ENCODE data around the gene GGPS1. TPM values are rescaled to one million over a fixed set of nuclear protein-coding genes. Genes with fewer than 3 reads are reported as not detected.
A peak's percentile ranks its signal among the peaks of the same experiment; 100 is the strongest.
"Not testable (repeated sequence)": the region's sequence is repeated elsewhere in the genome, so short reads cannot be mapped to it uniquely, and the experiment has no call there.

The GGPS1 gene
- total RNA-seq, 1 donor, result 8.9 TPM

DNA sequence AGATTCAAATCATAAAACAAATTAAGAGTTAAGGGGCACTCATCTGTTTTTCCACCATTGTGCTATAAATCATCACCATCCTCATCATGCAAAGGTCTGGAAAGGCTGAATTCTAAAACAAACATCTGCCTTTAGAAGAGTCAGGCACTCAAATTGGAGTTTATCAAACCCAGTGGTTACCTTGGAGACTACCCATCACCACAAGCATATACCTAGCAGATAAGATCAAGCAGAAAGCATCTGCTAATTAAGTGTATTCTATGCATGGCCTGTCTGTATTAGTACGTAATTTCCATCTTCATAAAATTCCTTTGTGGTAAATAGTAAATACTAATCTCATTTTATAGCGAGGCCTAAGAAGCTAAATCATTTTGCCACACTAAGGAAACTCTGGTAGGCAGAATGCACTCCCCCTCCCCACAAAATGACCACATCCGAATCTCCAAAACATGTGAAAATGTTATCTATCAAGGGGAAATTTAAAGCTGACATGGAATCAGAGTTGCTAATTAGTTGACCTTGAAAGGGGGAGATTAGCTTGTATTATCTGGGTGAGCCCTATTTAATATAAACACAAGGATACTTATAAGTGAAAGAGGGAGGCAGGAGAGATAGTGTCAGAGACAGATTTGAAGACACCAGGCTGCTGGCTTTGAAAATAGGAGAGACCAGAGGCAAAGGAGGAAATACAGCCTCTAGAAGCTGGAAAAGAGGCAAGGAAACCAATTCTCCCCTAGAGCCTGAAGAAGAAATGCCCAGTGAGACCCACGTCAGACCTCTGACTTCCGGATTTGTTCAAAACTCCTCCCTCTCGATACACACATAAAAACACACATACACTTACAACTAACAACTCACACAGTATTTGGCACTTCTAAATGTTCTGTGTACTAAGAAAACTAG, 23.6 kb upstream of the GGPS1 start:
- peak in 2 of 3 donors; percentile 27 to 56 for DNase-seq (ENCODE audit: low read depth in 2 of 3, low spot score in 2 of 3)

DNA sequence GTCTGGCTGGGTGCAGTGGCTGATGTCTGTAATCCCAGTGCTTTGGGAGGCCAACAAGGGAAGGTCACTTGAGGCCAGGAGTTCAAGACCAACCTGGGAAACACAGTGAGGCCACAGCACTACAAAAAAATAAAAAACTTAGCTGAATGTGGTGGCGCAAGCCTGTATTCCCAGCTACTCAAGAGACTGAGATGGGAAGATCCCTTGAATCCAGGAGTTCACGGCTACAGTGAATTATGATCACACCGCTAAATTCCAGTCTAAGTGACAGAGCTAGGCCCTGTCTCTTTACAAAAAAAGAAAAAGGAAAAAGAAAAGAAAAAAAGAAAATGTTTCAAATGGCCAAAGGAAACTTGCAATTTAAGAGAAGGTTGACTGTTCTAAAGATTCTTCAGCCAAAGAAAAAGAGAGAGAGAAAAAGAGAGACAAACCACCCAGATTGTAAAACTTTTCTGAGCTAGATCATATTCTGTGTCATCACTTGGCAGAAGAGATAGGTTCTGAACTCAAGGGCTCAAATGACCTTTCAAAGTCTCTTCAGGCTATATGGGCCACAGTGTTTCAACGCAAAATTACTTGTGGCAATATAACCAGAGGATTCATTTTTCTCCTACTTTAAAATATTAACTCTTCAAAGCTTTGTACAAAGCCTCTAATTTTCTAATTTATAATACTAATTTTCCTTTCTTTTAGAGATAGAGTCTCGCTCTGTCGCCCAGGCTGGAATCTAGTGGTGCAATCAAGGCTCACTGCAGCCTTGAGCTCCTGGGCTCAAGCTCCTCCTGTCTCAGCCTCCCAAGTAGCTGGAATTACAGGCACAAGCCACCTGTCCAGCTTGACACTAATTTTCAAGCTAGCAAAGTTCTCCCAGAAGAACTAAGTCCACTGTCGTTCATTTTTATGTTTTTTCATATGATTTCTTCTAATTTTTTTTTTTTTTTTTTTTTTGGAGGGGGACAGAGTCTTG, 20.9 kb upstream of the GGPS1 start:
- no peak for DNase-seq (ENCODE audit: low read depth in 2 of 3, low spot score in 2 of 3)

GRCh38 chr1:235309206-235309605, 19.2 kb upstream of the GGPS1 start:
- DNase-seq (ENCODE audit: low read depth in 2 of 3, low spot score in 2 of 3), result not testable (repeated sequence)

DNA sequence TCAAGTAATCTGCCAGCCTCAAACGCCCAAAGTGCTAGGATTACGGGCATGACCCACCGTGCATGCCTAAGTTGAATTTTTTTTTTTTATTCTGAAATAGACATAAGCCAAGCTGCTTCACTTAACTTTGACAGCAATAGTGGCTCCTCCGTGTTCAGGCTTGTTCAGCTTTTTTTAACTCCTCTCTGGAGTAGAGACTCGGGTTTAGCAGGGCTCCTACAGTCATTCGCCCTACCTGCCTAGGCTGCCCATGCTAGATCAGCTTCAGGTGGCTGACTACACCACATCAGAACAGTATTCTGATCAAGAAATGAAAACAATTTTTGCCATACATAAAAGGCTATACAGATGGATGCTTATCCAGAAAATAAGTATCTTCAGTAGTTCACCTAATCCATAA, 15.1 kb upstream of the GGPS1 start:
- no peak for DNase-seq (ENCODE audit: low read depth in 2 of 3, low spot score in 2 of 3)

- no peak for DNase-seq (ENCODE audit: low read depth in 2 of 3, low spot score in 2 of 3)
Observed at GRCh38 chr1:235313931-235314678, 14.3 kb upstream of the GGPS1 start.

GRCh38 chr1:235315173-235315572, 13.2 kb upstream of the GGPS1 start:
- no peak for DNase-seq (ENCODE audit: low read depth in 2 of 3, low spot score in 2 of 3)

DNA sequence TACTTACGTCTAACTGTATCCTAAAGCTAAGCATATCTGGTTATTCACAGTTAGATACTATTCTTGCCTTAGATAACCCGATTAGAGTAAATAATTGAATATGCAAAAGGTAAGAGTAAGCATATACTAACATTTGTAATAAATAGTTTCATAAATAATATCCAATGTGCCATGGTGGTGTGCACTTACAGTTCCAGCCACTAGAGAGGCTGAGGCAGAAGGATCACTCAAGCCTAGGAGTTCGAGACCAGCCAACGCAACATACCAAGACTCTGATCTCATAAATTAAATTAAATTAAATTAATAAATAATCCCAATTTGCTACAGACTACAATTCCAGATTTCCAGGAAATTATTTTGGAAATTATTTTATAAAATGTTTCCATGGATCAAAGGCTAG, 12.6 kb upstream of the GGPS1 start:
- no peak for DNase-seq (ENCODE audit: low read depth in 2 of 3, low spot score in 2 of 3)

GRCh38 chr1:235317168-235317567, 11.2 kb upstream of the GGPS1 start:
- no peak for DNase-seq (ENCODE audit: low read depth in 2 of 3, low spot score in 2 of 3)

- no peak for DNase-seq (ENCODE audit: low read depth in 2 of 3, low spot score in 2 of 3)
Observed at GRCh38 chr1:235319255-235319654, 9.1 kb upstream of the GGPS1 start.

GRCh38 chr1:235320521-235321179, 7.7 kb upstream of the GGPS1 start:
- DNase-seq (ENCODE audit: low read depth in 2 of 3, low spot score in 2 of 3), result no peak

DNA sequence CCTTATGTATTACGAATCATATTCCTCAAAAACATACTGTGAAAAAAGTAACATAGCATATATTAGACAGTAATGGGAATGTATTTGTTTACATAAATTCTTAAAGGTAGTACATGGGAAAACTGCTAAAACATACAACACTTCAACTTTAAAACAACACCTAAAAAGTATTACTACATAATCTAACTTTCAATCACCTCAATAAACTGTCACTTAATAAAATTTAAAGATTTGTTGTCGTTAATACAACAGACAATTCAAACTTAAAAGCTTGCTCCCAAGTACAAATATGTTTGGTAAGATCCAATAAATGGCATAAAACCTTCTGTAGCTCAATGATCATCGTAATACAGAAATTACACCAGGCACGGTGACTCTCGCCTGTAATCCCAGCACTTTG, 4.1 kb upstream of the GGPS1 start:
- DNase-seq (ENCODE audit: low read depth in 2 of 3, low spot score in 2 of 3), result no peak

GRCh38 chr1:235325139-235325538, 3.2 kb upstream of the GGPS1 start:
- no peak for DNase-seq (ENCODE audit: low read depth in 2 of 3, low spot score in 2 of 3)

- DNase-seq (ENCODE audit: low read depth in 2 of 3, low spot score in 2 of 3), result no peak
Observed at GRCh38 chr1:235325854-235326253, 2.5 kb upstream of the GGPS1 start.

- peak in 2 of 3 donors; percentile 46 to 59 for DNase-seq (ENCODE audit: low read depth in 2 of 3, low spot score in 2 of 3)
Observed at GRCh38 chr1:235326719-235327558, 1.4 kb upstream of the GGPS1 start.

DNA sequence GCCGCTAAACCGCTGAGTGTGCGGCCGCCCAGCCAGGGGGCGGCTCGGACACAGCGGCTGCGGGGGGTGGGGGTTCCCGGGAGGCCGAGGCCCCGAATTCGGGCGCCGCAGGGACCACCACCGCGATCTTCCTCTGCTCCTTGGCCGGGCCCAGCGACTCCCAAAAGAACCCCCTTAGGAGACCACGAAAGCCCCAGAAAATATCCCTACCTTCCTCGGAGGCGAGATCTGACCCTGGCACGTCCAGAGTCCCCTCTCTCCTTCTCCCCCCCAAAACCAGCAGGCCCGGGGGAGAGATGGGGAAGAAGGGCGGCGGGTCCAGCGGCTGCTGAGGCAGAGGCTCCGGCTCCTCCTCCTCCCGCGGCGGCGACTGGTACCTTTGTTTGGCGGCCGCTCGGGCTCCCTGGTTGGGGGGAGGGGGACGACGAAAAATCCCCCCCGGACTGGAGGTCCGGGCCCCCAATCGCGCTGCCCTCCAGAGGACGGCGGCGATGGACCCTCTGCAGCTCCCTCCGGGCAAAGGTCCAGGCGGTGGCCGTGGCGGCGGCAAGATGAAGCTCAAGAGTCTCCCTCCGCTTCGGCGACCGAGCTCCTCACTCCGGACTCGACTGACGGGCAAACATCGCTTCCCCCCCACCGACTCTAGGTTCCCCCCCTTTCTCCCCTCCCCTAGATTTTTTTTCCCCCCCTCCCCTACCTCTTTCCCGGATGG, 655 bp upstream of the GGPS1 start, which contains the start of gene ARID4B:
Gene ARID4B, minus strand, starts transcription at position 621 of the 712 bp plus-strand sequence. CDS start 1,260 bp downstream, outside the sequence.
- peak in 1 of 3 donors; percentile 11 for DNase-seq (ENCODE audit: low read depth in 2 of 3, low spot score in 2 of 3)

- DNase-seq (ENCODE audit: low read depth in 2 of 3, low spot score in 2 of 3), result peak in 2 of 3 donors; percentile 73 to 80
Observed at GRCh38 chr1:235329139-235329902, 951 bp downstream of the GGPS1 start.

- DNase-seq (ENCODE audit: low read depth in 2 of 3, low spot score in 2 of 3), result no peak
Observed at GRCh38 chr1:235330918-235331285, 2.5 kb downstream of the GGPS1 start.

- no peak for DNase-seq (ENCODE audit: low read depth in 2 of 3, low spot score in 2 of 3)
Observed at GRCh38 chr1:235331401-235331800, 3.0 kb downstream of the GGPS1 start.

Measured in hematopoietic multipotent progenitor cell (in vitro differentiated cells).